Activated T-cell treated with anti-CD3 and anti-CD28 coated beads, Interleukin-2, amount 50 U/mL, for 1 hour (primary cell): ENCODE measurements around the gene PRXL2B.
"Not testable (repeated sequence)": the region's sequence is repeated elsewhere in the genome, so short reads cannot be mapped to it uniquely, and the experiment has no call there.

Source experiments
- DNase-seq: peaks from one replicate; pipeline ENCODE4 v3.0.0-alpha.2; 2020

PRXL2B gene

GRCh38 chr1:2586154-2587070 is at the start of gene PRXL2B:
Gene PRXL2B, plus strand, starts transcription at chr1:2586777. Its CDS starts 109 bp downstream, at chr1:2586886.
- DNase-seq: peak; percentile 99

- no peak for DNase-seq
Measured at GRCh38 chr1:2537784-2538115, 48.8 kb upstream of the PRXL2B start.

GRCh38 chr1:2538376-2538775 is 48.2 kb upstream of the PRXL2B start:
- no peak for DNase-seq

DNA sequence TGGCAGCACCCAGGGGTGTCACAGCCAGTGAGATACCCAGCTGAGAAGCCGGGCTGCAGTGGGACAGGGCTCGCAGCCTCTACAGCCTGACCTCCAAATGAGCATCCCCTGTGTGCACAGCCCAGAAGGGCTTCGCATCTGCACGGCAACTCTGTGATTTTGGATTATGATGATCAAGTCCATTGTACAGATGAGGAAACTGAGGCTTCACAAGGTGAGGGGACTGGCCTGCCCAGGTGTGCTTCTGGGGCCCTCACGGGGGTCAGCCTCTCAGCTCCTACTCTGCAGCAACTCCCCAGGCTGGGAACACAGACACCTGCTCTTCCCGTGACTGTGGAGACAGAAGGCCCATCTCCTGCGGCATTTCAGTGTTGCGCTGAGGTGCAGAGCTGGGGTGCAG is 47.7 kb upstream of the PRXL2B start:
- no peak for DNase-seq

DNA sequence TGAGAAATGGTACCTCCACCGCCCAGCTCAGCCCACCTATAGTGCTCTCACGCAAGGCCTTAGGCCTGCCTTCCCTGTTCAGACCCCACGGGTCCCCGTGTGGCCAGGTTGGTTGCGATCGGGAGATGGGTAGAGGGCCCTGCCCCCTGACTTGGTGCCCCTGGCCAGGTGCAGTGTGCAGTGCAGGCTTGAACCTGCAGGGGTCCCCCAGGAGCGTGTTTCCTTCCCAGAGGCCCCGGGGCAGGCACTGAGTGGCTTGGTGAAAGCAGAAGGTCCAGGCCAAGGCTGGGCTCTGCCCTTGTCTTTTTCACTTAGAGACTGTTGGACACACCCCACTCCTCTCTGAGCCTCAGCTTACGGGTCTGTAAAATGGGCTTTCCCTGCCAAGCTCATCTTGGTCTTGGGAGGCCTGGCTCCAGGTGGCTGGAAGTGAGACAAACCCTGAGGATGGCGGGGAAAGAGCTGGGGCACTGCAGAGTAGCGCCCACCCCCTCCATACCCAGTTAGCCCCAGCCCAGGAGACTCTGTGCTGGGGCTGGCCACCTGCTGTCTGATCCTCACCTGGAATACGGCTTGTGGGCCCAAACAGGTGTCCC is 47.2 kb upstream of the PRXL2B start:
- DNase-seq: peak; percentile 53

- no peak for DNase-seq
Measured at GRCh38 chr1:2540816-2541492, 45.6 kb upstream of the PRXL2B start.

DNA sequence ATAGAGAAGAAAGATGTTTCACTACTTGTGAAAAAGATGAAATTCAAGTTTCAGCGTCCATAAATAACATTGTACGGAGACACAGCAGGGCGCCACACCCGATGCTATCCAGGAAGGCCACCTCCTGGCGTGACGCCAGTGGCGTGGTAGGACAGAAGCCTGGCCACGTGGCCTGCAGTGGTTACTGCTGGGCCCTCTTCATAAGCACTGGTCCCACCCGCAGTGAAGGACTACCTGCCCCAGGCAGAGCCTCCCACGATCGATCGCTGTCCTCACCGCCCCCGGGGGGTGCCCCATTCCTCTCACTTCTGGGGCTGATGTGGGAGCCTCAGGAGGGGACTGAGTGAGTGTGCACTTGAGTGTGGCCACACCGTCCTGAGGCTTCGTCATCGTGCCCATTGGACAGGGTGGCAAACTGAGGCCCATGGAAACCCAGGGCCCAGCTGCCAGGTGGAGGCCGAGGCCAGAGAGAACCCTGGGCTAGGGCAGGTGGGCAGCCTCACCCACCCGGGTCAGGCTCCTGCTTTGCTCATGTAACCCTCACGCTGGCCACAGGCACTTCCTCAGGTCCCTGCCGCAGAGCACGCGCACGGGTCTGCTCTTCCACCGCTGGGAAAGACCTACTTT is 44.8 kb upstream of the PRXL2B start:
- DNase-seq: no peak

- DNase-seq: no peak
Measured at GRCh38 chr1:2542246-2542915, 44.2 kb upstream of the PRXL2B start.

GRCh38 chr1:2543543-2544092 is 43.0 kb upstream of the PRXL2B start:
- DNase-seq: peak; percentile 63

- no peak for DNase-seq
Measured at GRCh38 chr1:2544093-2544874, 42.3 kb upstream of the PRXL2B start.

DNA sequence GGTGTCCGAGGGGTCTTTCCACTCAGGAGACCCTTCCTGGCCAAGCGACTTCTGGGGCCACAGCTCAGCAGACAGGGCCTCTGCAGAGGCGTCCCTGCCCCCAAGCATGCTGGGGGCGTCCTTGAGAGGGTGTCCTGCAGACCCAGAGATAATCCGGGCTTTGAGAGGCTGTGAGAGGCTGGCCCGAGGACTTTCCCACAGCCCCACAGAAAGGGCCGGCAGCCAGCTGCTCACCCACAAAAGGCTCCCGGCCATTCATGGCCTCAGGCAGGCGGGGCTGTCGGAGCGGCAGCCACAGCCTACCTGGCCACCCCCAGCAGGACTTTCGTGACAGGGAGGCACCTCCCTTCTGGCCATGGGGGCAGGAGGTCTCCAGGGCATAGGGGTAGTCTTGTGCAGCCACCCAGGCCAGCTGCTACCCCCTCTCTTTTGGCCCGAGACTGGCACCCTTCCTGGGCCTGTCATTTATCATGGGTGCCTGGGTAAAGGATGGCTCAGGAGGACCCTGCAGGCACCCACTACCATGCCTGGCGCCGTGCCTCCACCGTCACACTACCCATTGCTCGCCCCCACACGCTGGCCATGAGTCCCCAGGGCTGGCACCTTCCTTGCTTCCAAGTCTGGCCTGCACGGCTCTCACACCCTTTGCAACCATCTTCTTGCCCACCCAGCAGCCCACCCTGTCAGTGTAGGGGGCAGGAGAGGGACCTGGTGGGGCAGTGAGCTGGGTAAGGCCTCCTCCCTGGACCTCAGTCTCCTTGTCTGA is 41.5 kb upstream of the PRXL2B start:
- no peak for DNase-seq

DNA sequence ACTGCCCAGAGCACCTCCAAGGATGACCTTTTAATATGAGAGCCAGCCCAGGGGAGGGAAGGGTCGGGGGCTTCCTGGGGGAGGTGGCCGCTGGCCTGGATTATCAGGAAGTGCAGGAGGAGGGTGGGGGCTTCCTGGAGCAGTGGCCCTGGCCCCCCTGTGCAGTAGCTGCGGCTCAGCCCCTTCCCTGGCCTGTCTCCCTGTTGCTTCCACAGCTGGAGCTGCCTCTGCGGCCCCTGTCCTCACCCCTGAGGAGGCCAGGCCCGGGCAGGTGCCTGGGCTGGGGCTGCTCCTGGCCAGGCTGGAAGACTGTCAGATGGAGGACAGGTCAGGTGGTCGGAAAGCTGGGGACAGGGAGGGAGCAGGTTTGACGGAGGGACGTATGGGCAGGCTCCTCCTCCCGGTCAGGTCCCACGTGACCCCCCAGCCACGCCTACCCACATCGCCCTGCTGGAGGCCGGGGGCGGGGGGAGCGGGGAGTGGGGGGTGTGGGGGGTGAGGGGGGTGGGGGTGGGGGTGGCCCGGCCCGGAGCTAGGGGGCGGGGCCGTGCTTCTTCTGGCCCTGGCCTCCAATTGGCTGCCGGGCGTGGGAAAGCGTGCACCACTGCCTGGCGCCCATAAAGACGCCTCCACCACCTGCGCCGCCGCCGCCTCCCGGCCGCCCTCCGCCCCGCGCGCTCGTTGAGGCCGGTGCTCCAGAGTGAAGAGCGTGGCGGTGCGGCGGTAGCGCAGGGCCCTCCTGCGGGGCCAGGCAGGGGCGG is 40.6 kb upstream of the PRXL2B start:
- peak; percentile 87 for DNase-seq

DNA sequence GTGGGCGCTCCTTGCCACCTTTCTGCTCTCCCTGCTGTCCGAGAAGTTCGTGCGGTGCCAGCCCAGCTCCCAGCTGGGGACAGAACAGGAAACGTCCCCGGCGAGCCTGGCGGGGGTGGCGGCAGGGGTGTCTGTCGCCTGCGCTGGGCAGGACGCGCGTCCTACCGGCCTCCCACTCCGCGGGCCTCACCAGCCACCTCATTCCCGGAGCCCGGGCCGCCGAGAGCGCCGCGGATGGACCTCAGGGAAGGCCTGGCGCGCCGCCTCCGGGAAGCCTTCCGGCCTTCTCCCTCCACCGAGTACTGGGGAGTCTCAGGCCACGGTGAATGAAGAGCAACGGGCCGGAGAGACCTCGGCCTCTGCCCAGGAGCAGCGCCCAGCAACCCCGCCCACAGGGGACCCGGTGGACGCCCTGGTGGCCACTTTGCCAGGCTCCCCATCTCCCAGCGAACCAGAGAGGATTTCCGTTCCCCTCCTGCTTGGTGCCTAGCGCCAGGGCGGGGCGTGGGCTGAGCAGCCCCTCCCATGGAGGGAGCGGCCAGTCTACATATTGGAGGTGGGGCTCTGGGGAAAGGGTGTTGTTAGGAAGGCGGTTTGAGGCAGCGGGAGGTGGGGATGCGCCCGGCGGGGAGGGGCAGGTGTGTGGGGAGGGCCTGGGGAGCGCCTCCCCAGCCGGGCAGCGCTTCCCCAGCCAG is 39.9 kb upstream of the PRXL2B start:
- peak; percentile 79 for DNase-seq

- no peak for DNase-seq
Measured at GRCh38 chr1:2547210-2548067, 39.1 kb upstream of the PRXL2B start.

DNA sequence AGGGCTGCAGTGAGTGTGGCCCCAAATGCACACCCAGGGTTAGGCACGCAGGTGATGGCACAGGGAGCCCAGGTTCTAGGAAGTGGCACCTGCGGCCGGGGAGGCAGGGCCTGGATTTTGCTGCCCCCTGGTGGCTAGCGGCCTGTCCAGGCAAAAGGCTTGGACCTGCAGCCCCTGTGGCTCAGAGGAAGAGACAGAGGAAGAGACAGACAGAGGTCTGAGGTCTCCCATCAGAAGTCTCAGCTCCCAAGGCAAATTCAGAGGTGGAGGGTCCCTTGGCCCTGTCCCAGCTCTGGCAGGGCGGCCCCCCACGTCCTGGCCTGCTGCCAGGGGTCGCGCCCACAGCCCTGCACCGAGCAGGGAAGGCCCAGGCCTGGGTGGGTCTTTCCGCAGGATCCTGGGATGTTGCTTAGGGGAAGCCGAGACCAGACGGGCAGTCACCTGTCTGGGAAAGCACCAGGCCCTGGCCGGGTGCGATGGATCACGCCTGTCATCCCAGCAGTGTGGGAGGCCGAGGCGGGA is 38.4 kb upstream of the PRXL2B start:
- DNase-seq: peak; percentile 85

DNA sequence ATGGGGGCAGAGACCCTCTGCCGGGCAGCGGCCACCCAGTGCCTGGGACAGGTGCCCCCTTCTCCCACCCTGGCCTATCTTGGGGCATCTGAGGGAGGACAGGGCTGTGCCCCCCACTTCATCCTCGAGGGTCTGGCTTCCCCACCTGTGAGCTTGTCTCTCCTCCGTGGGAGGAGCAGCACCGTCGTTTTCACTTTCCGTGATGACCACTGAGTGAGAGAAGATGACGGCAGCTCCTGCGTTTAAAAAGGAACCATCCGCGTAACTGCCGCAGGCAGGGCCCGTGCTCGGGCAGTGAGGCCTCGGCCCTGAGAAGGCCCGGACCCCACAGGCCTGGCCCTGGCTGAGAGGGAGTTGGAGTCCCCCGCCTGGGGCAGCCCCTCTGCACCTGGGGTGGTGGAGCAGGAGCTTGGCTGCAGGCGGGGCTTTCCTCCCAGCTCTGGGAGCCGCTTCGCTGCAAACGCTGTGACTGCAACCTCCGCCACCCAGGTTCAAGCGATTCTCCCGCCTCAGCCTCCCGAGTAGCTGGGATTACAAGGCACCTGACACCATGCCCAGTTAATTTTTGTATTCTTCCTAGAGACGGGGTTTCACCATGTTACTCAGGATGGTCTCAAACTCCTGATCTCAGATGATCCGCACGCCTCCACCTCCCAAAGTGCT is 37.1 kb upstream of the PRXL2B start:
- DNase-seq: not testable (repeated sequence)

DNA sequence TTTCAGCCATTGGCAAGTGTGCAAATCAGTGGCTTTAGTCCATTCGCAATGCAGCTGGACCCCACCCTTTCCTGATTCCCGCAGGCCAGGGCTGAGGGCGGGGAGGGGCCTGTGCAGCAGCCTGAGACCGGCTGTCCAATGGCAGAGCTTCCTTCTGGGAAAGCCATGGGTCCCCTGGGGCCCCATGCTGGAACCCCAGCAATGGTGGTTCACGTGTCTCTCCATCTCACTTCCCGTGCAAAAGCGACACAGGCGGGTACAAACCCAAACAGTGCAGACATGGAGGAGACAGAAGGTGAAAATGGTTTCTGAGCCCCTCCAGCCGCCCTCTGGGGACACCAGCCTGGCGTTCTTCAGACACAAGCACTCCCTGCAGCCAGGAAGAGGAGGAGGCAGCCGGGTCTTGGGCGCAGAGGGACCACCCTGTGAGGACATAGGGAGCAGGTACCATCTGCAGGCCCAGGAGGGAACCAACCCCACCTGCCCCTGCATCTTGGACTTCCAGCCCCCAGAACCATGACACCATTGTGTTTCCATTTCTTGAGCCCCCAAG is 36.2 kb upstream of the PRXL2B start:
- DNase-seq: not testable (repeated sequence)
